GM18870 (cell line): ENCODE data around the gene CLHC1.
"Not testable (repeated sequence)": the region's sequence is repeated elsewhere in the genome, so short reads cannot be mapped to it uniquely, and the experiment has no call there.

ENCODE experiments used
- ATAC-seq: cut with Tn5 transposase; IDR thresholded peaks from one replicate; pipeline ENCODE4 v1.9.1; 2021; ENCODE audit warnings: moderate library complexity; ENCODE audit not compliant: unreplicated experiment

The CLHC1 gene

DNA sequence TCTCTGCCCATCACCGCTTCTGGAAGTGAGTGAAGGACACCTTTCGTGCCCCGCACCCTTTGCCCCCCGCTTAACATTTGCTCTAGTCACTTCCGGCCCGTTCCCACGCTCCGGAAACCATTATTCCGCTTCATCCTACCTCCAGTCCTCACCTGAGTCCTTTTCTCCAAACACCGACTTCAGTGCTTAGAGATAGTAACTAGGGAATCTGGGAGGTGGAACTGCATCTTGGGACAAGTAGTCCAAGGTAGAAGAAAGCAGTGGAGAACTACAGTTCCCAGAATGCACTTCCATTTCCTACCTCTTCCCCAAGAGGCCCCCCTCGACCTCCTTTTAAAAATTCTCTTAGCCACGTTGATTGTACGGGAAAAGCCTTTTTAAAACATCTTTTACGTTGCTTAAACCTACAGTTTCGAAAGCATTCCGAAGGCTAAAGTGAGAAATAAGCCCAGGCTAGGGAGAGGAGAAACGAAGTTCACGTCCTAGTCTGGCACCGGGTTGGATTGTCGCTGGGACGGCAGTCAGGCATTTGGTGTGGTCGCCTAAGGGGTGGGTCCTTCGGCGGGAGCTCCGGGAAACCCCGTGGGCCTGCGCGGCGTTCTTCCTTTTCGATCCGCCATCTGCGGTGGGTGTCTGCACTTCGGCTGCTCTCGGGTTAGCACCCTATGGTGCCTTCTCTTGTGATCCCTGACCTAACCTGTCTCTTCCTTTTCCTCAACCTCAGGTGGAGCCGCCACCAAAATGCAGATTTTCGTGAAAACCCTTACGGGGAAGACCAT, at the start of gene CLHC1, which contains the start of gene RPS27A:
CLHC1 (minus strand) TSS at position 210 of the 779 bp plus-strand sequence. CDS start 9,882 bp downstream, outside the sequence.
RPS27A (plus strand) TSS at position 605 of the 779 bp plus-strand sequence; CDS start at position 742, 137 bp downstream.
- peak; percentile 95 for ATAC-seq

DNA sequence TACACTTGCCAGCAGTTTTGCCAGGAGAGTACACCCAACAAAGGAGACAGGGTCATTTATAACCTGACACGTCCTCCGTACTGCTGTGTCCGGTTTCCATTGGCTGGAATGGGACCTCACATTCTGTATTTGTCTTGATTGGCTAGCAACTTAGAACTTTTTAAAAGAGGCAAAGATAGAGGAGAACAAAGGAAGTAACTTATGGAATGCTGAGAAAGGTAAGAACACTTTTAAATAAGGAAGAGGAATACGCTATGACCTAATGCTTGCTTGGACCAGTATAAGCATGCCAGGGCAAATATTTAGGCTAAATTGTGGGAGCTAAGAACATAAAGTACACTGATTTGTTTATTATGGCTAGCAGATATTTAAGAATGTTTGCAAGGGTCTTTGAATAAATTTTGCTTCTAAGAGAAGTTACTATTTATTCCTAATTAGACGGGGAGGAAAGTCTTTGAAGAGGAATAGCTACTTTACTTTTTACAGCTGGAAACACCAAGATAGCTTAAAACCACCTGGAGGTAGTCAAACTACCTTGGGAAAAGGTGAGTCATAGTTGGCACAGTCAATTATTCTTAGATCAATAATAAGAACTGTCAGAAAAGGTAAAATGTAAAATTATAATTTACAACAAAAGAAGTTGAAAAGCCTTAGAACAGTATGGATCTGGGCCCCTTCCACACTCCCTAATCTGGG, 48.9 kb upstream of the CLHC1 start:
- not testable (repeated sequence) for ATAC-seq

DNA sequence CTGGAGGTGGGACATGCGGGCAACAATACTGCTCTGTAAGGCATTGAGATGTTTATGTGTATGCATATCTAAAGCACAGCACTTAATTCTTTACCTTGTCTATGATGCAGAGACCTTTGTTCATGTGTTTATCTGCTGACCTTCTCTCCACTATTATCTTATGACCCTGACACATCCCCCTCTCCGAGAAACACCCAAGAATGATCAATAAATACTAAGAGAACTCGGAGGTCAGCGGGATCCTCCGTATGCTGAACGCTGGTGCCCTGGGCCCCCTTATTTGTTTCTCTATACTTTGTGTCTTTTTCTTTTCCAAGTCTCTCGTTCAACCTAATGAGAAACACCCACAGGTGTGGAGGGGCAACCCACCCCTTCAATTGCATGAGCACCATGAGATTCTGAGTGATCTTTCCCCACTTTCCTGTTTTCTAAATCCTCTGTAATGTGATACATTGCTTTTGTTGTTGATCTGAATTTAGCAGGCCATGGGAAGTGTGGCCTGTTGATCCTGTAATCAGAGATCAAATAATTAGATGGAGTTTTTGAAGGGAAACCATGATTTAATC, 47.8 kb upstream of the CLHC1 start:
- not testable (repeated sequence) for ATAC-seq

DNA sequence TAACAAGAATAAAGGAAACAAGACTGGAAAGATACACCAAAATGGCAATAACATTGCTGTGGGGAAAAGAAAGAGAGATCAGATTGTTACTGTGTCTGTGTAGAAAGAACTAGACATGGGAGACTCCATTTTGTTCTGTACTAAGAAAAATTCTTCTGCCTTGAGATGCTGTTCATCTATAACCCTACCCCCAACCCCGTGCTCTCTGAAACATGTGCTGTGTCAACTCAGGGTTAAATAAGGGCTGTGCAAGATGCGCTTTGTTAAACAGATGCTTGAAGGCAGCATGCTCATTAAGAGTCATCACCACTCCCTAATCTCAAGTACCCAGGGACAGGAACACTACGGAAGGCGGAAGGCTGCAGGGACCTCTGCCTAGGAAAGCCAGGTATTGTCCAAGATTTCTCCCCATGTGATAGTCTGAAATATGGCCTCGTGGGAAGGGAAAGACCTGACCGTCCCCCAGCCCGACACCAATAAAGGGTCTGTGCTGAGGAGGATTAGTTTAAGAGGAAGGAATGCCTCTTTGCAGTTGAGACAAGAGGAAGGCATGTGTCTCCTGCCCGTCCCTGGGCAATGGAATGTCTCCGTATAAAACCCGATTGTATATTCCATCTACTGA, 47.2 kb upstream of the CLHC1 start:
- ATAC-seq: not testable (repeated sequence)

DNA sequence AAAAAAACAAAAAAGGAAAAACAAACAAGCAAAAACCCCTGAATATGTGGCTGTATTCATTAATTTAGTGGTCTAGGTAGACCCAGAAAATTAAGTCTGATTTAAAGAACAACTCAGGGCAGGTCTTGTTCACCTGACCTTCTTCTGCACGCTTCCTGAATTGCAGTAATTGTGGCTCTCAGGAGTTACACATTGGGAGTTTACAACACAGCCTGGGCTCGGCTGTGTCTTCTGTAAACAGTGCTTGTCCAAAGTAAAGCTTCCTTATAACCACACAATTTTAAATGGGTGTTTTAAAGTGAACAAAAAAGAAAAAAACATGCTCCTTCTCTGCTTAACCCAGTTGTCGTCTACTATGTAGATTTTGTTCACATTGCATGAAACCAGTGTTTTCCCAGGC, 45.2 kb upstream of the CLHC1 start:
- ATAC-seq: no peak

DNA sequence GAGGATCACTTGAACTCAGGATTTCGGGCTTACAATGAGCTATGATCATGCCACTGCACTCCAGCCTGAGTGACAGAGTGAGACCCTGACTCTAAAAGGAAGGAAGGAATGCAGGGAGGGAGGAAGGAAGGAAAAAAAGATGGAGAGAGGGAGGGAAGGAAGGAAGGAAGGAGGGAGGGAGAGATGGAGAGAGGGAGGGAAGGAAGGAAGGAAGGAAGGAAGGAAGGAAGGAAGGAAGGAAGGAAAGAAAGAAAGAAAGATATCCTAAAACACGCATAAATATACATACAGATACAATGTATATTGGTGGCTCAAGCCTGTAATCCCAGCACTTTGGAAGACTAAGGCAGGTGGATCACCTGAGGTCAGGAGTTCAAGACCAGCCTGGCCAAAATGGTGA, 42.3 kb upstream of the CLHC1 start:
- ATAC-seq: not testable (repeated sequence)

DNA sequence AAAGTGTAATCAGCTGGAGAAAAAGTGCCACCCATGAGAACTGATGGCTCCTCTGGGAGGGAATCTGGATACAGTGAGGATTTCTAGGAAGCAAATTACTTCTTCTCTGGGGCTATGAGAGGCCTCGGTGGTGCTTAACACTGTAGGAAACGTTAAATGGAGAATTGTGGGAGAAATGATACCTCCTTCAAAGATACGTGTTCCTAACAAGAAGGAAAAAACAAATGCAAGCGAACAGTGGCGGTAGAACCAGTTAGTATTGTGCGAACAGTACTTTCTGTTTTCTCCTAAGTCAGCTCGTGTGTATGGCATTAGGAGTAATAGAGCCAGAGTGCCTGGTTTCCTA, 37.5 kb upstream of the CLHC1 start:
- ATAC-seq: no peak

DNA sequence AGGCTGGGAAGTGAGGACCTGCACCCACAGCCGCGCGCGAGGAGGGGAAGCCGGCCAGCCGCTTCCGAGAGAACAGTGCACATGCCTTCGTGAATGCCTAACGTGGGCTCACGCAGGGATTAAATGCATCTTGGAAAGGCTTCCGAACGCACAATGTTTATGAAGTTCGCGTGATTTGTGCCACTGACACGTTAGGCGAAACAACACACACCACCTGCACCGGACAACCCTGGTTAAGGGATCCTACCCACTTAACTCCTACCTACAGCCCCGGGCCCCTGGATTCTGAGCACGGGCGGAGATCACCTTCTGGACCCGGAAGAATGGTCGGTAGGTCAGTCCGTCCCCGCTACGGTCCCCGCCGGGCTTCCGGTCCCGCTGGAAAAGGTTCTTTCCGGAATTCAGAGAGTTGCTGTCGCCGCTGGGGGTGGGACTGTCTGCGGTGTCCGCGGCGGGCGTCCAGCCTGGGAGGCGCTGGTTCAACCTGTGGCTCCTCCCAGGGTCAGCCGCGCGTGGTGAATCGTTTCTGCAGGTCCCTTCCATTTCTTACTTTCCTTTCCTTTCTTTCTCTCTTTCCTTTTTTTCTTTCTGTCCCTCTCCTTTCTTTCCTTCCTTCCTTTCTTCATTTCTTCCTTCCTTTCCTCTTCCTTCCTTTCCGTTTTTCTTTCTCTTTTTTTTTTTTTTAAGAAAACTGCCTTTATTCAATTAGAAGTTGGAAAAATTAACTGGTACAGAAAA, 37.0 kb upstream of the CLHC1 start, which contains the start of gene MTIF2:
MTIF2 (minus strand) TSS at position 325 of the 738 bp plus-strand sequence. CDS start 5,373 bp downstream, outside the sequence.
- peak; percentile 92 for ATAC-seq

DNA sequence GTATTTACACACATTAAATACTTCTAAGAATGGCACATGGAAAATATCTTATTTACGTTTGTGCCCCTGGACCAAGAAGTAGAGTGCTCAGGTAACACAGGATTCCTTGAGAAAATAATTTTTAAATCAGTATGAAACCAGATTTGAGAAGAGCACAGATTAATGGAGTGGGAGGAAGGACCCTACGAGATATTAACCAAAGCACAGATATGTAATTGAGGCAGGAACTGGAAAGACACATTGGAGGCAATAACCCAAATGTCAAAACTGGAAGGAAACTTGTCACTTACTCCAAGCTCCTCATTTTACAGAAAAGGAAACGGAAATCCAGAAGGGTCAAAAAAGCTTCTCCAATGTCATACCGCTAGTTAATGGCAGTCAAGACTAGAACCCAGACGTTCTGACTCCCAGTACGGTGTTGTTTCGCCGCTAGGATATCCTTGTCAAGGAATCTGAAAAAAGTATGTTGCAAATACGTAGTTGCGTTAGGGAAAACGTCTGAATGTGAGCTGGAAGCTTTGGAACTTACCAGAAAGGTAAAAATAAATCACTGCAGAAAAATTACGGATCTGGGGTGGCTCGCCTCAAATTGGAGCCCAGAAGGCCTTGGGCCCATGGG, 36.3 kb upstream of the CLHC1 start:
- ATAC-seq: no peak

DNA sequence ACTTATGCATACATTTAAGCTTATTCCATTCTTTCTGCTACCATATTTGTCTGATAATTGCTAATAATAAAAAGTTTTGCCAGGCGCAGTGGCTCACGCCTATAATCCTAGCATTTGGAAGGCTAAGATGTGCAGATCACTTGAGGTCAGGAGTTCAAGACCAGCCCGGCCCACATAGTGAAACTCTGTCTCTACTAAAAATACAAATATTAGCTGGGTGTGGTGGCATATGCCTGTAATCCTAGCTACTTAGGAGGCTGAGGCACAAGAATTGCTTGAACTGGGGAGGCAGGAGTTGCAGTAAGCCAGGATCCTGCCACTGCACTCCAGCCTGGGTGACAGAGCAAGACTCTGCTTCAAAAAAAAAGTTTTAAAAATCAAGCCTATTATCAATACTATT, 27.5 kb upstream of the CLHC1 start:
- not testable (repeated sequence) for ATAC-seq

DNA sequence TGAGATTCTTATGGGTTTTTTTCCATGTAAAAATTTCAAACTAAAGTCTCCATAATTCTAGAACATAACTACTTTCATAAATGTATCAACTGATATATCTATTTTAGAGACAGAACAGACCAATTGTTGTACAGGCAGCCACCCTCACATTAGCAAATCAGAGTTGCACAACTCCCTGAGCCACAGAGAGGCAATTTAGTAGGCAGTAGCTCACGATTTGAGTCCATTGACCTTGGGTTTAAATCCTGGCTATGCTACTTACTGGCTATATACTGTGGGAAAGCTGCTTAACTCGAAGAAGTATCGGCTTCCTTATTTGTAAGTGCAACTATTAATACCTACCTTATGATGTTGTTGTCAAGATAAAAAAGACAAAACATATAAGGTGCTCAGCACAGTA, 20.7 kb upstream of the CLHC1 start:
- ATAC-seq: no peak

DNA sequence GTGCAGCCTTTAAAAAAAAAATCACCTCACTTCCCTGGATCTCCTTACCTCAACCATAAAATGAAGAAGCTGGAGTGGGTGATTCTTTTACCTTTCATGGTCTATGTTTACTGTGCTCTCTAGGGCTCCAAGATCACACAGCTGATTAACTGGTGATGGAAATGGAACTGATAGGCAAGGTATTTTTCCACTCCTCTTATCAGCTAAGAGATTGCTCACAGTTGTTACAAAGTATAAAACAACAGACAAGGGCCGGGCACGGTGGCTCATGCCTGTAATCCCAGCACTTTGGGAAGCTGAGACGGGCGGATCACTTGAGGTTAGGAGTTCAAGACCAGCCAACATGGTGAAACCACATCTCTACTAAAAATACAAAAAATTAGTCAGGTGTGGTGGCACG, 14.9 kb upstream of the CLHC1 start:
- no peak for ATAC-seq

DNA sequence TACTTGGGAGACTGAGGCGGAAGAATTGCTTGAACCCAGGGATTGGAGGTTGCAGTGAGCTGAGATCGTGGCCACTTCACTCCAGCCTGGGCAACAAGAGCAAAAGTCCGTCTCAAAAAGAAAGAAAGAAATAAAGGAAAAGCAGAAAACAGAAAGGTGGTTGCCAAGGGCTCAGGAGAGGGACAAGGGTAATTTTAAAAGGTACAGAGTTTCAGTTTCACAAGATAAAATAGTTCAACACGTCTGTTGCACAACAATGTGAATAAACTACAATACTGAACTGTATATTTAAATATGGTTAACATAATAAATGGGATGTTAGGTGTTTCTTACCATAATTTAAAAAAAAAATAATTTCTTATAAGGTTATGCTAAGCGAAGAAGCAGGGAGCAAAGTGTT, 13.3 kb upstream of the CLHC1 start:
- no peak for ATAC-seq

DNA sequence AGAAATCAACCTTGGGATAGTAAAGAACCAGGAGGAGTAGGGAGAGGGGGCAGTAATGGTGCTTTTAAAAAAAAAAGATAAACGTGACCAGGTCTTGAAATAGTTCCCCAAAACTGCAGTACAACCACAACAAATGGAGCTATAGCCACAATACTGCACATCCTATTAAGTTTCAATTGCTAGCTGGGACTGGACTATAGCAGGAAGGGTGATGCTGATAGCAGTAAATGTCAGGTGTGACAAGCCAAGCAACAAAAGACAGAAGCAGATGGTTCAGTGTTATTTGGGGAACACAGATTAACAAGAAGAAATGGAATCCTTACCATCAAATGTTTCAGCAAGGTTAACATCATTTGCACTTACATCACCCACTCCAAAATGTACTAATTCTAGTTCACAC, 10.5 kb upstream of the CLHC1 start:
- no peak for ATAC-seq

DNA sequence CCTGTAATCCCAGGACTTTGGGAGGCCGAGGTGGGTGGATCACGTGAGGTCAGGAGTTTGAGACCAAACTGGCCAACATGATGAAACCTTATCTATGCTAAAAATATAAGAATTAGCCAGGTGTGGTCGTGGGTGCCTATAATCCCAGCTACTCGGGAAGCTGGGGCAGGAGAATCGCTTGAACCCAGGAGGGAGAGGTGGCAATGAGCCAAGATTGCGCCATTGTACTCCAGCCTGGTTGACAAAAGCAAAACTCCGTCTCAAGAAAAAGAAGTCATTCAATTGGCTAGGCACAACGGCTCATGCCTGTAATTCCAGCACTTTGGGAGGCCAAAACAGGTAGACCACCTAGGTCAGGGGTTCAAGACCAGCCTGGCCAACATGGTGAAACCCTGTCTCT, 9.5 kb upstream of the CLHC1 start:
- not testable (repeated sequence) for ATAC-seq

DNA sequence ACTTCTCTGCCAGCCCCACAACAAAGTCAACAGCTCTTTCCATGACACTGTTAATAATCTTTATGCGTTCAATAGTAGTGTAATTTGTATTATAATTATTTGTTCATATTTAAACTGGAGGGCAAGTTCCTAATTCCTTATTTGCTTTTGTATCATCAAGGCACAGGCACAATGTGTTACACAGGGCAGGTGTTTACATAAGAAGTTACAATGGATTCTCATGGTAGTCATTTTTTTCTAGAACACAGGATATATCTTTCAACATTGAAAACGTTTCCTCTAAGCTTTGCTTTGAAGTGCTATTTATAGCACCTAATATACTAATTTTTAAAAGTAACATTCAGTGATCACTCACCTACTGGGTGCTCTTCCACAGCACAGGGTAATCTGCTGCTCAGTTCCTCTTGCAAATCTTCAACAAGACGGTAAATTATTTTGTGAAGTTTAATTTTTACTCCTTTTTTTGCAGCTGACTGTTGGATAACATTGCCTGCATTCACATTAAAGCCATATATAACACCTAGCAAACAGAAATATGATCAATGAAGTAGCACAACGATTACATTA, 7.6 kb upstream of the CLHC1 start:
- no peak for ATAC-seq

DNA sequence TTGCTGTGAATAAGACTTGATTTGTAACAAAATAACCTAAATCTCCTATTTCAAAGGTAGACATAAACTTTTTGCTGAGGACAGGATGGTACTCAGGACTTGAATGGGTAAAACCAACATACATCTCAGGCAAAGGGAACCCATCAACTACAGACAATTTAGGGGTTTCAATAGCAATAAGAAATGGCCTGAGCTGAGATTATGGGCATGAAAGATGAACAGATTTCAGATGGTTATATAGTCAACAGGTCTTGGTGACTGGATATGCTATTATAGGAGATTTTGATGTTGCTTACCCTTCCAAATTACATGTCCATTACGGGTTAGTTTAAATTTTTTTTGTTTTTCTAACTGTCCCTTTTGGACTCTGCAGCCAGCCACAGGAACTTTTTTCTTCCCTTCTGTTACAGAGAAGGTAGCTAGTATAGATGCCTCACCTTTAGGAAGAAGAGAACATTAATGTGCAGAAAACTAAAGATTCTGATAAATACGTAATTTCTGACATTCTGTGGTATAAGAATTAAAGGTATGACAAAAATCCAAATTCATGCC, 5.0 kb upstream of the CLHC1 start:
- no peak for ATAC-seq

DNA sequence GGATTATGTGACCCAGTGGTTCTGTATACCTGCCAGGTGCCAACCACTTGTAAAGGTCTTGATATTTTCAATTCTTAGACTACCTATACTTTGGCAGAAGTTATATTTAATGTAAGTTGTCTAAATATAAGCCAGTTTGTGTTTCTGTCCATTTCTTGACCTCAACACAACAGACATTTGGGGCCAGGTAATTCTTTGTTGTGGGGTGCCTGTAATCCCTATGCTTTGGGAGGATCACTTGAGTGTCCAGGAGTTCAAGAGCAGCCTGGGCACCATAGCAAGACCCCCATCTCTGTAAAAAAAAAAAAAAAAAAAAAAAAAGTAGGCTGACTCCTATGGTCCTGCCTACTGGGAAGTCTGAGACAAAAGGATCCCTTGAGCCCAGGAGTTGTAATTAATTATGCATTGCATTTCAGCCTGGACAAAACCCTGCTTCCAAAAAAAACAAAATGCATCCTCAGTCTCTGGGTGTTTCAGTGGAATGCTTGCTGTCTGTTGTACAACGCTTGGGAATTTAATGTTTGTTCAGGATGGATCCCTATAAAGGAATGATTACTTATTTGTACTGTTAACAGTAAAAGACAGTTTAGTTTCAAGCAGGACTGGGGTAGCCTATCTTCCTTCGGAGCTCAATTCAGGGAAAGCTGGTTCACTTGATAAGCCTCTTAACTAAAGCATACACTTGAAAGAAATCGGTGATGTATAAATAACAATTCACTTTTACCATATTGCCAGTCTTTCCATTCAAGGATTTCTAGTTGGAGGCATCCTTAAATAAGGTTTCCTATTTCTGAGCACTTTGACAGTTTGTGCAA, 3.8 kb upstream of the CLHC1 start:
- no peak for ATAC-seq

DNA sequence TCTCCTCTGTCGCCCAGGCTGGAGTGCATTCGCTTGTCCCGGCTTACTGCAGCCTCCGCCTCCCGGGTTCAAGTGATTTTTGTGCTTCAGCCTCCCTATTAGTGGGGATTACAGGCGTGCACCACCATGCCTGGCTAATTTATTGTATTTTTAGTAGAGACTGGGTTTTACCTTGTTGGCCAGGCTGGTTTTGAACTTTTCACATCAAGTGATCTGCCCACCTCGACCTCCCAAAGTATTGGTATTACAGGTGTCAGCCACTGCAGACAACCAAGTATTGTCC, 1.5 kb upstream of the CLHC1 start:
- ATAC-seq: no peak
